ENCODE data around the gene GLI3.

The GLI3 gene

DNA sequence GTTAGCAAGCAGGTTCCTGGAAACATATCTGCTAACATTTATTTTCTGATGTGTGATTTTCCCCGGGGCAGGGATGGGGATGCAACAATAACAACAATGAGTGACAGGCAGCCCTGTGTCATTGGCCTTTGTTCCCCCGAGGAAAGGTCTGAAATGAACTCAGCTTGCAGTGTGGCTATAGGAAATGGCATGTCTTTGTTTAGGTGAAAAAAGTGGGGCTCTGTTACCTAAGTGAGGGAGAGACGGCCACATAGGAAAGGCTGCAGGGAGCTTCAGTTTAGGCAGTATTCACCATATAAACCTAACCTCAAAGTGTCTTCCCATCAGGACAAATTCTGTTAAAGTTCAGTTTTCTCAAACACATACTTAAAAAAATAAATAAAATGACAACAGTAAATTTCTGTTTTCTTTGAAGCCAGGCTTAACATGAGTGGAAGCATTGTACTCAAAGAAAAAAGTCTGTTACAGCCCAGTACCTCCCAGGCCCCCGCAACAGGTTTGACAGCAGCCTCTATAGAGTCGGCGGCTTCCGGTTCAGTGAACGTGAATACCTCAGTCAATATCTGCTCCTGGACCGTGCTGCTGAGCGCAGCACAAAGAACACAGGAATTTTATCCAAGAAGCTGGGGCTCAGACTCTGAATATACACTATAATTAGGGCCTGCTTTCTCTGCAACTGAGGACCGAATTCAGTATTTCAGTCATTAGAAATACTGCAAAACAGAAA is 168.3 kb downstream of the GLI3 start:
- TF ChIP-seq, protein P1, sequence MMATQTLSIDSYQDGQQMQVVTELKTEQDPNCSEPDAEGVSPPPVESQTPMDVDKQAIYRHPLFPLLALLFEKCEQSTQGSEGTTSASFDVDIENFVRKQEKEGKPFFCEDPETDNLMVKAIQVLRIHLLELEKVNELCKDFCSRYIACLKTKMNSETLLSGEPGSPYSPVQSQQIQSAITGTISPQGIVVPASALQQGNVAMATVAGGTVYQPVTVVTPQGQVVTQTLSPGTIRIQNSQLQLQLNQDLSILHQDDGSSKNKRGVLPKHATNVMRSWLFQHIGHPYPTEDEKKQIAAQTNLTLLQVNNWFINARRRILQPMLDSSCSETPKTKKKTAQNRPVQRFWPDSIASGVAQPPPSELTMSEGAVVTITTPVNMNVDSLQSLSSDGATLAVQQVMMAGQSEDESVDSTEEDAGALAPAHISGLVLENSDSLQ (IDR thresholded peaks at IDR 0.05) = peak; percentile 78
- no peak for TF ChIP-seq TARDBP (IDR thresholded peaks at IDR 0.05)
- DNase-seq (ENCODE audit: extremely low spot score) = no peak
- ChIA-PET CTCF (interaction anchor here (0.7 kb wide), 1 partner anchor 818 kb away, joined by 3 read pairs; no protein-coding TSS in a partner anchor), POLR2A (no interaction called here)

DNA sequence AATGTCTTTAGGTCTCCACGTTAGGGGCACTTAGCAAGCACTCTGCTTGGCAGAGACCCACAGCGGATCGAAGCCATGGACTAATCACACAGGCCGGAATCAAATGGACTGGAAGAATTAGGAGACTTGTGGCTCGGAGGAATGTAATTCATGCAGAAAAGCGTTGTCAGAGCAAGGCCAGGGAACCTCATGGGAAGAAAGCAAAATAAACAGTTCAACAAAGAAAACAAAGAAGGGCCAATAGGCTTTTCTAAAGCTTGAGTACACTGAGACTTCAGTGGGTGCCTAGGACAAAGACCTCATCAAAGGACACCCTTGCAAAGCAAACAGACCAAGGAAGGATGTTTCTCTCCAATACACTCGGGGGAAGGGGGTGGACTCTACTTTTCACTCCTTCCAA is 171.1 kb downstream of the GLI3 start:
- CTCF ChIA-PET = no interaction called here
- POLR2A ChIA-PET = no interaction called here
- peak; percentile 21 for DNase-seq (ENCODE audit: extremely low spot score)

DNA sequence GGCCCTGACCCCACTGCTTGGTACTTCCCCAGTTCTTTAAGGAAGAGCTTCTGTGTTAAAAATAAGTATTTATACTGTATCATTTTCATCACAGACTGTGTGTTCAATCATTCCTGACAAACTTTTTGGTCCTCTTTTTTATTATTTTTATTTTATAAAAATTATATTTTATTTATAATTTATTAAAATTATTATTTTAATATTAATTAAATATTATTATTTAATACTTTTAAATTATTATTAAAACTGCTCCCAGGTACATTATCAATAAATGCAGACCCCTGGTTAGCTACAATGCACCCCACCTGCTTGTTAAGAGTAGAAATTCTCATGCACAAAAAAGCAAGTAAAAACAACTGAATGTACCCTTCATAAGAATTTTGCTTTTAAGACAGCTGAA is 172.0 kb downstream of the GLI3 start:
- TF ChIP-seq ARNT (IDR thresholded peaks at IDR 0.05) (no peak), HDGF (IDR thresholded peaks at IDR 0.05; ENCODE audit: borderline replicate concordance) (no peak)
- no peak for DNase-seq (ENCODE audit: extremely low spot score)
- ChIA-PET CTCF (no interaction called here), POLR2A (no interaction called here)

More for the DNA sequence above, 171.1 kb downstream of the GLI3 start:
- TF ChIP-seq FOXM1 (IDR thresholded peaks at IDR 0.05; ENCODE audit: borderline replicate concordance) (no peak), NFRKB (IDR thresholded peaks at IDR 0.05) (no peak)
- TF ChIP-seq, protein P1 (IDR thresholded peaks at IDR 0.05) = peak; percentile 56; the same call in 1 of the 2 replicates

GRCh38 chr7:42064534-42064933 is 172.5 kb downstream of the GLI3 start:
- TF ChIP-seq FOXA1 (IDR thresholded peaks at IDR 0.05) = no peak
- no peak for TF ChIP-seq ELF4 (IDR thresholded peaks at IDR 0.05)
- no peak for TF ChIP-seq NFRKB (IDR thresholded peaks at IDR 0.05)
- no peak for TF ChIP-seq SUZ12 (IDR thresholded peaks at IDR 0.05)
- no peak for TF ChIP-seq SP1 (IDR thresholded peaks at IDR 0.05)
- no peak for TF ChIP-seq LEF1 (IDR thresholded peaks at IDR 0.05; ENCODE audit: borderline replicate concordance)
- TF ChIP-seq L3MBTL2 (conservative IDR thresholded peaks at IDR 0.05) = no peak
- no peak for TF ChIP-seq HDGF (IDR thresholded peaks at IDR 0.05; ENCODE audit: borderline replicate concordance)
- no peak for TF ChIP-seq BHLHE40 (IDR thresholded peaks at IDR 0.05; ENCODE audit: borderline replicate concordance)
- no peak for TF ChIP-seq ZNF384 (IDR thresholded peaks at IDR 0.05)
- no peak for TF ChIP-seq TARDBP (IDR thresholded peaks at IDR 0.05)
- no peak for TF ChIP-seq ARNT (IDR thresholded peaks at IDR 0.05)
- TF ChIP-seq CTBP1 (IDR thresholded peaks at IDR 0.05; ENCODE audit: borderline replicate concordance) = no peak
- TF ChIP-seq, protein P1 (IDR thresholded peaks at IDR 0.05) = no peak
- TF ChIP-seq FOXK2 (IDR thresholded peaks at IDR 0.05) = no peak
- no peak for TF ChIP-seq FOXM1 (IDR thresholded peaks at IDR 0.05; ENCODE audit: borderline replicate concordance)
- CTCF ChIA-PET = interaction anchor here (0.6 kb wide), 1 partner anchor 160 kb away, joined by 3 read pairs; no protein-coding TSS in a partner anchor
- POLR2A ChIA-PET = no interaction called here
- DNase-seq (ENCODE audit: extremely low spot score) = no peak

GRCh38 chr7:42059275-42059674 is 177.7 kb downstream of the GLI3 start:
- DNase-seq (ENCODE audit: extremely low spot score) = no peak
- no peak for TF ChIP-seq CTBP1 (IDR thresholded peaks at IDR 0.05; ENCODE audit: borderline replicate concordance)
- TF ChIP-seq NFRKB (IDR thresholded peaks at IDR 0.05) = no peak
- TF ChIP-seq ELF4 (IDR thresholded peaks at IDR 0.05) = no peak
- TF ChIP-seq ZNF384 (IDR thresholded peaks at IDR 0.05) = no peak
- no peak for TF ChIP-seq LEF1 (IDR thresholded peaks at IDR 0.05; ENCODE audit: borderline replicate concordance)
- TF ChIP-seq ARNT (IDR thresholded peaks at IDR 0.05) = no peak
- TF ChIP-seq SUZ12 (IDR thresholded peaks at IDR 0.05) = no peak
- no peak for TF ChIP-seq HDGF (IDR thresholded peaks at IDR 0.05; ENCODE audit: borderline replicate concordance)
- no peak for TF ChIP-seq BHLHE40 (IDR thresholded peaks at IDR 0.05; ENCODE audit: borderline replicate concordance)
- TF ChIP-seq TARDBP (IDR thresholded peaks at IDR 0.05) = no peak
- TF ChIP-seq FOXA1 (IDR thresholded peaks at IDR 0.05) = no peak
- TF ChIP-seq FOXM1 (IDR thresholded peaks at IDR 0.05; ENCODE audit: borderline replicate concordance) = no peak
- TF ChIP-seq SP1 (IDR thresholded peaks at IDR 0.05) = no peak
- no peak for TF ChIP-seq L3MBTL2 (conservative IDR thresholded peaks at IDR 0.05)
- no peak for TF ChIP-seq FOXK2 (IDR thresholded peaks at IDR 0.05)
- TF ChIP-seq, protein P1 (IDR thresholded peaks at IDR 0.05) = no peak
- POLR2A ChIA-PET = no interaction called here
- CTCF ChIA-PET = no interaction called here

DNA sequence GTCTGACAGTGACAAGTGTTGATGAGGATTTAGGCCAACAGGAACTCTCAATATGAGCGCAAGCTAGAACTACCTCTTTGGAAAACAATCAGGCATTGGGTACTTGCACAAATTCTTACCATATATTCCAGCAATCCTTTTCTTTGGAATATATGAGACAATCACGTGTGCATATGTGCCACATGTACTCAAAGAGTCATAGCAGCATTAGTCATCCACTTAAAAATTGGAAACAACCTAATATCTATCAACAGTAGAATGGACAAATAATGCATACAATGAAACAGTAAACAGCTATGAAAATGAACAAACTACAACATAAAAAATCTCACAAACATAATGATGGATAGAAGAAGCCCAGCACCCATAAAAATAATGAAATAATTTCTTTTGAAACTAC is 179.7 kb downstream of the GLI3 start:
- TF ChIP-seq SUZ12 (IDR thresholded peaks at IDR 0.05) = no peak
- TF ChIP-seq ELF4 (IDR thresholded peaks at IDR 0.05) = no peak
- TF ChIP-seq, protein P1 (IDR thresholded peaks at IDR 0.05) = no peak
- TF ChIP-seq LEF1 (IDR thresholded peaks at IDR 0.05; ENCODE audit: borderline replicate concordance) = no peak
- TF ChIP-seq BHLHE40 (IDR thresholded peaks at IDR 0.05; ENCODE audit: borderline replicate concordance) = no peak
- TF ChIP-seq CTBP1 (IDR thresholded peaks at IDR 0.05; ENCODE audit: borderline replicate concordance) = no peak
- no peak for TF ChIP-seq SP1 (IDR thresholded peaks at IDR 0.05)
- no peak for TF ChIP-seq NFRKB (IDR thresholded peaks at IDR 0.05)
- CTCF ChIA-PET = no interaction called here
- POLR2A ChIA-PET = no interaction called here
- DNase-seq (ENCODE audit: extremely low spot score) = no peak
